Measurements from ENCODE around the gene GPR183.
"Not testable (repeated sequence)": the region's sequence is repeated elsewhere in the genome, so short reads cannot be mapped to it uniquely, and the experiment has no call there.

The GPR183 gene

GRCh38 chr13:99251921-99252320 is 55.3 kb downstream of the GPR183 start:
- ChIA-PET CTCF (interaction anchor here (1.0 to 2.5 kb wide), 4 partner anchors 14 to 76 kb away, joined by 3 to 14 read pairs (median 9); no protein-coding TSS in a partner anchor), POLR2A (no interaction called here)
- no peak for TF ChIP-seq CTCF (IDR thresholded peaks at IDR 0.05; ENCODE audit: control extremely low read depth, extremely low read depth, low read depth, missing control alignments)
- no peak for DNase-seq (ENCODE audit: extremely low spot score)

- ChIA-PET POLR2A (no interaction called here), CTCF (interaction anchor here (1.0 to 2.5 kb wide), 3 partner anchors 18 to 75 kb away, joined by 3 to 14 read pairs (median 13); no protein-coding TSS in a partner anchor)
- TF ChIP-seq CTCF (IDR thresholded peaks at IDR 0.05; ENCODE audit: control extremely low read depth, extremely low read depth, low read depth, missing control alignments), result no peak
- DNase-seq (ENCODE audit: extremely low spot score), result no peak
These were observed 56.0 kb downstream of the GPR183 start for GRCh38 chr13:99250982-99251825.

- DNase-seq (ENCODE audit: extremely low spot score); POLR2A ChIA-PET: not testable (repeated sequence)
- CTCF ChIA-PET, result interaction anchor here (1.2 kb wide), 1 partner anchor 20 kb away, joined by 3 read pairs; no protein-coding TSS in a partner anchor
These were observed 57.6 kb downstream of the GPR183 start for GRCh38 chr13:99249606-99250005.

GRCh38 chr13:99249178-99249577 is 58.0 kb downstream of the GPR183 start:
- CTCF ChIA-PET, result interaction anchor here (1.2 kb wide), 1 partner anchor 21 kb away, joined by 3 read pairs; no protein-coding TSS in a partner anchor
- DNase-seq (ENCODE audit: extremely low spot score); POLR2A ChIA-PET: not testable (repeated sequence)

- POLR2A ChIA-PET, result no interaction called here
- DNase-seq (ENCODE audit: extremely low spot score), result no peak
- no peak for TF ChIP-seq CTCF (IDR thresholded peaks at IDR 0.05; ENCODE audit: control extremely low read depth, extremely low read depth, low read depth, missing control alignments)
- CTCF ChIA-PET, result interaction anchor here (0.8 to 1.4 kb wide), 4 partner anchors 10 to 18 kb away, joined by 3 to 4 read pairs (median 3); partner anchors contain the start of gene GPR18
These were observed 61.1 kb downstream of the GPR183 start for GRCh38 chr13:99246100-99246499.
